Brain microvascular endothelial cell (primary cell): Measurements from ENCODE around the gene FAM20C.

Experiments
- DNase-seq: peaks from one replicate; pipeline ENCODE4 v3.0.0-alpha.2; 2020
- H3K27ac ChIP-seq: fragments of 250-450 bp; sonication (Bioruptor Pico); 2 replicates; pipeline ENCODE4 v1.5.1; 2020; ENCODE audit warnings: mild to moderate bottlenecking, moderate library complexity
- H3K27me3 ChIP-seq: fragments of 250-450 bp; sonication (Bioruptor Pico); replicated peaks from 2 replicates; pipeline ENCODE4 v1.5.1; 2020; ENCODE audit warnings: mild to moderate bottlenecking
- H3K36me3 ChIP-seq: fragments of 250-450 bp; sonication (Bioruptor Pico); replicated peaks from 2 replicates; pipeline ENCODE4 v1.5.1; 2020; ENCODE audit warnings: mild to moderate bottlenecking
- H3K4me3 ChIP-seq: 2 replicates; pipeline ENCODE4 v1.5.1; 2011; ENCODE audit warnings: low read depth, mild to moderate bottlenecking, control low read depth, low read length, moderate library complexity
- CTCF ChIP-seq: IDR thresholded peaks from 2 replicates; pipeline ENCODE4 v1.5.1; 2011; ENCODE audit warnings: low read depth, mild to moderate bottlenecking, moderate library complexity, low read length, control low read depth, inconsistent platforms; ENCODE audit errors: missing control alignments
- in situ Hi-C: cut with HindIII; loops from 2 replicates; pipeline ENCODE4 v1.10.0; 2017; ENCODE audit warnings: low sequenced_read_pairs, low pct_ligation_motif_present

Gene FAM20C

GRCh38 chr7:234051-234707 lies 41.8 kb downstream of the FAM20C start:
- TF ChIP-seq CTCF = no peak
- no peak for DNase-seq
- no peaks in the 10 kb centered on the region for H3K27me3 ChIP-seq
- peaks cover 4% of the 10 kb centered on the region for H3K36me3 ChIP-seq
- peak overlapping the region; percentile 45 for H3K27ac ChIP-seq
- in situ Hi-C loops = no loop called here
- no peak overlapping the region for H3K4me3 ChIP-seq

- no peaks in the 10 kb centered on the region for H3K27me3 ChIP-seq
- in situ Hi-C loops = no loop called here
- H3K27ac ChIP-seq = no peak overlapping the region
- peaks cover 4% of the 10 kb centered on the region for H3K36me3 ChIP-seq
- H3K4me3 ChIP-seq = no peak overlapping the region
- no peak for DNase-seq
- no peak for TF ChIP-seq CTCF
These were observed 42.6 kb downstream of the FAM20C start for GRCh38 chr7:234708-235553.

- Histone ChIP-seq H3K4me3 (no peak overlapping the region), H3K27ac (no peak overlapping the region), H3K27me3 (no peaks in the 10 kb centered on the region), H3K36me3 (peaks cover 4% of the 10 kb centered on the region)
- TF ChIP-seq CTCF = no peak
- no peak for DNase-seq
- in situ Hi-C loops = no loop called here
These were observed 43.4 kb downstream of the FAM20C start for GRCh38 chr7:235576-236395.

GRCh38 chr7:236967-237366 lies 44.6 kb downstream of the FAM20C start:
- no peak for TF ChIP-seq CTCF
- DNase-seq = no peak
- no peak overlapping the region for H3K27ac ChIP-seq
- in situ Hi-C loops = no loop called here
- H3K36me3 ChIP-seq = peaks cover 4% of the 10 kb centered on the region
- no peak overlapping the region for H3K4me3 ChIP-seq
- H3K27me3 ChIP-seq = no peaks in the 10 kb centered on the region

- no peak for DNase-seq
- Histone ChIP-seq H3K27ac (no peak overlapping the region), H3K4me3 (no peak overlapping the region), H3K27me3 (no peaks in the 10 kb centered on the region), H3K36me3 (peaks cover 4% of the 10 kb centered on the region)
- in situ Hi-C loops = no loop called here
- TF ChIP-seq CTCF = no peak
These were observed 45.0 kb downstream of the FAM20C start for GRCh38 chr7:237385-237784.
